Measurements from ENCODE around the gene CSN2.

The CSN2 gene

GRCh38 chr4:69910016-69910782, 55.3 kb downstream of the CSN2 start:
- in situ Hi-C loops (cut with MboI; ENCODE audit: low sequenced_read_pairs, unreplicated experiment), result no loop called here
- DNase-seq (ENCODE audit: low spot score), result peak; percentile 9
- TF ChIP-seq CTCF (IDR thresholded peaks at IDR 0.05; ENCODE audit: borderline replicate concordance, control extremely low read depth, extremely low read depth, insufficient read depth, missing control alignments), result no peak

GRCh38 chr4:69909195-69909594, 56.3 kb downstream of the CSN2 start:
- DNase-seq (ENCODE audit: low spot score), result no peak
- TF ChIP-seq CTCF (IDR thresholded peaks at IDR 0.05; ENCODE audit: borderline replicate concordance, control extremely low read depth, extremely low read depth, insufficient read depth, missing control alignments), result no peak
- in situ Hi-C loops (cut with MboI; ENCODE audit: low sequenced_read_pairs, unreplicated experiment), result no loop called here

GRCh38 chr4:69907151-69907550, 58.4 kb downstream of the CSN2 start:
- TF ChIP-seq CTCF (IDR thresholded peaks at IDR 0.05; ENCODE audit: borderline replicate concordance, control extremely low read depth, extremely low read depth, insufficient read depth, missing control alignments), result no peak
- in situ Hi-C loops (cut with MboI; ENCODE audit: low sequenced_read_pairs, unreplicated experiment), result no loop called here

More at GRCh38 chr4:69907151-69907550, 58.4 kb downstream of the CSN2 start:
- DNase-seq (ENCODE audit: low spot score), result no peak

Measured in GM13976 (cell line).